Upper lobe of left lung (tissue), 4 donors: Measurements from ENCODE around the gene RAI14.

Source experiments
- CTCF ChIP-seq, 6 experiments: fragments of 450-650 bp in 4 of 6; fragments of 200-600 bp in 2 of 6; sonication (generic) in 2 of 6; IDR thresholded peaks; one replicate each; pipeline ENCODE4 v1.5.1; 2016 to 2019; ENCODE audit warnings: antibody characterized with exemption in 6 of 6
- POLR2A ChIP-seq, 4 donors: fragments of 450-650 bp; IDR thresholded peaks; one replicate each; pipeline ENCODE4 v1.5.1; 2016 to 2017; ENCODE audit warnings: antibody characterized with exemption in 4 of 4, mild to moderate bottlenecking in 2 of 4
- POLR2AphosphoS5 ChIP-seq, 2 donors: sonication (generic); formaldehyde crosslinking; IDR thresholded peaks; one replicate each; pipeline ENCODE4 v1.5.1; 2017; ENCODE audit warnings: antibody characterized with exemption in 2 of 2

DNA sequence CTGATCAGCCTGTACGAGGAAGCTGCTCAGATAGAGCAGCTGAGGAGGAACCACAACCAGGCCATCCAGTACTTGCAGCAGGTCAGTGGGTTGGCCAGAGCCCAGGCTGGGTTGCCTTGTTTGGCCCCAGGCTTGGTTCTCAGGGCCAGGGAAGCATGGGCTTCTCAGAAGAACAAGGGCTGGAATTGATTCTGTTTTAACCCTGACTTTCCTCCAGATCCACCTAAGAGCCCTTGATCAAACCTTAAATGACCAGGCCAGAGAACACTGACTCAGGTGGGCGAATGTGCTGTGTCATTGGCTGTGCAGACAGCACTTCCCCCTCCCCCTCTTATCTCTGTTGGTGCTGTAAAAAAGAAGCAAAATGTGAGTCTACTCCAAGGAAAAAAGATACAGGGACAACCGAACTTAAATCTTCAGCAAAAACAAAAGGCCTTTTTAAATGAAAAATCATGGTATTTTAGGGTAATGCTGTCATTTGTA, 210.9 kb downstream of the RAI14 start:
- TF ChIP-seq POLR2A (IDR thresholded peaks at IDR 0.05) (no peak), CTCF (IDR thresholded peaks at IDR 0.05) (no peak), POLR2AphosphoS5 (IDR thresholded peaks at IDR 0.05) (no peak)
